Neural progenitor cell (in vitro differentiated cells): Measurements from ENCODE around the gene CFAP299.

ENCODE experiments used
- CTCF ChIP-seq: fragments of 200-600 bp; sonication (generic); IDR thresholded peaks from 2 replicates; pipeline ENCODE4 v1.5.1; 2017; ENCODE audit warnings: antibody characterized with exemption, mild to moderate bottlenecking
- EZH2 ChIP-seq: fragments of 200-600 bp; sonication (generic); IDR thresholded peaks from 2 replicates; pipeline ENCODE4 v1.6.1; 2017; ENCODE audit warnings: antibody characterized with exemption, mild to moderate bottlenecking, moderate library complexity
- EZH2phosphoT487 ChIP-seq: fragments of 200-600 bp; sonication (generic); IDR thresholded peaks from 2 replicates; pipeline ENCODE4 v1.6.1; 2017; ENCODE audit warnings: antibody characterized with exemption

GRCh38 chr4:80324171-80324570 is 11.4 kb upstream of the CFAP299 start:
- TF ChIP-seq CTCF: no peak
- TF ChIP-seq EZH2: no peak
- no peak for TF ChIP-seq EZH2phosphoT487
